GM12878 (cell line): Measurements from ENCODE around the gene FXYD4.

ENCODE experiments used
- CTCF ChIP-seq, 3 experiments: IDR thresholded peaks in 2 of 3; conservative IDR thresholded peaks in 1 of 3; 2 replicates each; pipeline ENCODE4 v1.5.1; 2011; ENCODE audit warnings: low read depth in 3 of 3, low read length in 3 of 3, mild to moderate bottlenecking in 3 of 3, control low read depth in 2 of 3, moderate library complexity in 2 of 3, inconsistent platforms in 1 of 3, mixed read lengths in 1 of 3; ENCODE audit not compliant: control insufficient read depth in 2 of 3, insufficient read depth in 1 of 3; ENCODE audit errors: extremely low read depth in 1 of 3
- E2F8 ChIP-seq: fragments of 450-650 bp; IDR thresholded peaks from 2 replicates; pipeline ENCODE4 v1.6.1; 2018; ENCODE audit warnings: mild to moderate bottlenecking, low read depth, moderate library complexity; ENCODE audit not compliant: partially characterized antibody
- EGR1 ChIP-seq, 2 experiments: IDR thresholded peaks; 1 replicate in 1 of 2; 2 replicates in 1 of 2; pipeline ENCODE4 v1.6.1; 2011 to 2012; ENCODE audit warnings: low read depth in 2 of 2, low read length in 2 of 2, borderline replicate concordance in 1 of 2, mild to moderate bottlenecking in 1 of 2, moderate library complexity in 1 of 2
- GABPA ChIP-seq: IDR thresholded peaks from 2 replicates; pipeline ENCODE4 v1.6.1; 2014; ENCODE audit warnings: antibody characterized with exemption, low read depth, mild to moderate bottlenecking, inconsistent platforms
- NFYB ChIP-seq: IDR thresholded peaks from 2 replicates; pipeline ENCODE4 v1.6.1; 2011; ENCODE audit warnings: low read depth, mild to moderate bottlenecking, low read length, improper control_type of control experiment, moderate library complexity; ENCODE audit not compliant: insufficient read depth
- POLR2A ChIP-seq: IDR thresholded peaks from 2 replicates; pipeline ENCODE4 v1.6.1; 2011; ENCODE audit warnings: low read depth, mild to moderate bottlenecking, low read length
- SIN3A ChIP-seq: IDR thresholded peaks from 2 replicates; pipeline ENCODE4 v1.6.1; 2012; ENCODE audit warnings: low read depth, low read length, improper control_type of control experiment
- TCF7 ChIP-seq: IDR thresholded peaks from 2 replicates; pipeline ENCODE4 v1.6.1; 2014; ENCODE audit warnings: antibody characterized with exemption, borderline replicate concordance
- ZBTB11 ChIP-seq: fragments of 450-650 bp; formaldehyde crosslinking; IDR thresholded peaks from 2 replicates; pipeline ENCODE4 v1.5.0; 2022; ENCODE audit warnings: mild to moderate bottlenecking, missing genetic modification characterization
- ZNF274 ChIP-seq: IDR thresholded peaks from one replicate; pipeline ENCODE4 v1.8.0; 2011; ENCODE audit not compliant: insufficient read length, insufficient read depth

GRCh38 chr10:43372765-43373361 is 1.4 kb downstream of the FXYD4 start:
- TF ChIP-seq ZNF274 (no peak), POLR2A (no peak), CTCF (IDR thresholded peaks at IDR 0.05 in 2 of 3, conservative IDR thresholded peaks at IDR 0.05 in 1 of 3; ENCODE audit: control insufficient read depth in 2 of 3, extremely low read depth in 1 of 3, insufficient read depth in 1 of 3, low read depth in 3 of 3, low read length in 3 of 3) (no peak), GABPA (no peak), E2F8 (no peak), ZBTB11 (CRISPR knock-in tag) (no peak), SIN3A (no peak), EGR1 (IDR thresholded peaks at IDR 0.05; ENCODE audit: borderline replicate concordance in 1 of 2, low read depth in 2 of 2, low read length in 2 of 2) (no peak), TCF7 (no peak), NFYB (no peak)
